SK-N-SH (cell line): Measurements from ENCODE around the gene P3H3. TPM values are rescaled to one million over a fixed set of nuclear protein-coding genes. Genes with fewer than 3 reads are reported as not detected.
A peak's percentile ranks its signal among the peaks of the same experiment; 100 is the strongest.

Experiments used
- CTCF ChIA-PET: fragments of 300-600, 350-600 bp; formaldehyde crosslinking; extraction: SDS; loops from one replicate; lab custom pipeline; 2021; lab: Yijun Ruan, JAX
- POLR2A ChIA-PET: fragments of 350-600 bp; sonication (Branson Sonifier 250); formaldehyde crosslinking; extraction: SDS; loops from one replicate; lab custom pipeline; 2020; ENCODE audit warnings: antibody characterized with exemption, inconsistent platforms; lab: Yijun Ruan, JAX
- DNase-seq: peaks from one replicate; pipeline ENCODE4 v3.0.0; 2012
- H2AFZ ChIP-seq: fragments of 200-600 bp; sonication (generic); 2 replicates; pipeline ENCODE4 v1.8.1; 2016; ENCODE audit warnings: antibody characterized with exemption, mild to moderate bottlenecking, low read depth
- H3F3A ChIP-seq: fragments of 200-600 bp; sonication (generic); replicated peaks from 2 replicates; pipeline ENCODE3; 2016; ENCODE audit warnings: antibody characterized with exemption, mild to moderate bottlenecking; ENCODE audit not compliant: insufficient read depth
- H3K27ac ChIP-seq, 2 experiments: fragments of 200-500 bp in 1 of 2; fragments of 200-600 bp in 1 of 2; sonication (Bioruptor generic) in 1 of 2; sonication (generic), shearing (Covaris generic) in 1 of 2; 2 replicates each; pipeline versions ENCODE4 v1.5.1 to v1.6.1; 2014 to 2016; ENCODE audit warnings: low read depth in 2 of 2, inconsistent platforms in 1 of 2, low read length in 1 of 2, mild to moderate bottlenecking in 1 of 2, mixed read lengths in 1 of 2
- H3K27me3 ChIP-seq: fragments of 200-600 bp; sonication (generic), shearing (Covaris generic); 2 replicates; pipeline ENCODE4 v1.6.1; 2016; ENCODE audit warnings: mixed run types; ENCODE audit not compliant: insufficient read depth
- H3K36me3 ChIP-seq, 2 experiments: fragments of 200-500 bp in 1 of 2; fragments of 200-600 bp in 1 of 2; sonication (Bioruptor generic) in 1 of 2; sonication (generic) in 1 of 2; replicated peaks in 1 of 2; 2 replicates each; pipeline versions ENCODE3 to v1.5.1; 2014 to 2016; ENCODE audit warnings: low read length in 1 of 2, mild to moderate bottlenecking in 1 of 2; ENCODE audit not compliant: insufficient read depth in 2 of 2, control insufficient read depth in 1 of 2
- H3K4me1 ChIP-seq, 2 experiments: fragments of 200-500 bp in 1 of 2; fragments of 200-600 bp in 1 of 2; sonication (Bioruptor generic) in 1 of 2; sonication (generic), shearing (Covaris generic) in 1 of 2; 2 replicates each; pipeline versions ENCODE4 v1.5.1 to v1.6.1; 2014 to 2016; ENCODE audit warnings: low read depth in 1 of 2, low read length in 1 of 2, mixed run types in 1 of 2; ENCODE audit not compliant: insufficient read depth in 2 of 2, control insufficient read depth in 1 of 2
- H3K4me2 ChIP-seq: fragments of 200-600 bp; sonication (generic), shearing (Covaris generic); 2 replicates; pipeline ENCODE4 v1.6.1; 2017; ENCODE audit warnings: mixed run types
- H3K4me3 ChIP-seq, 2 experiments: fragments of 200-500 bp in 1 of 2; fragments of 200-600 bp in 1 of 2; sonication (Bioruptor generic) in 1 of 2; sonication (generic), shearing (Covaris generic) in 1 of 2; 2 replicates each; pipeline versions ENCODE4 v1.5.1 to v1.8.1; 2014 to 2016; ENCODE audit warnings: low read depth in 2 of 2, inconsistent platforms in 1 of 2, low read length in 1 of 2, mild to moderate bottlenecking in 1 of 2, mixed read lengths in 1 of 2, moderate library complexity in 1 of 2
- H3K79me2 ChIP-seq: fragments of 200-600 bp; sonication (generic); 2 replicates; pipeline ENCODE4 v1.8.1; 2017; ENCODE audit warnings: mild to moderate bottlenecking; ENCODE audit not compliant: insufficient read depth
- H3K9ac ChIP-seq: fragments of 200-600 bp; sonication (generic); 2 replicates; pipeline ENCODE4 v1.6.1; 2017; ENCODE audit warnings: mixed run types
- H3K9me2 ChIP-seq: fragments of 200-600 bp; sonication (generic); 2 replicates; pipeline ENCODE4 v1.6.1; 2017; ENCODE audit warnings: mixed run types
- H3K9me3 ChIP-seq: fragments of 200-600 bp; sonication (generic); 2 replicates; pipeline ENCODE4 v1.6.1; 2017; ENCODE audit warnings: mixed run types, mild to moderate bottlenecking, moderate library complexity
- H4K20me1 ChIP-seq: fragments of 200-600 bp; sonication (generic); 2 replicates; pipeline ENCODE4 v1.6.1; 2017; ENCODE audit warnings: mild to moderate bottlenecking, mixed run types; ENCODE audit not compliant: insufficient read depth
- ELF1 ChIP-seq: IDR thresholded peaks from 2 replicates; pipeline ENCODE4 v1.4.0; 2012
- EZH2phosphoT487 ChIP-seq: fragments of 200-600 bp; sonication (generic); IDR thresholded peaks from 2 replicates; pipeline ENCODE4 v1.6.1; 2017; ENCODE audit warnings: low read depth, mixed run types, mild to moderate bottlenecking, antibody characterized with exemption, moderate library complexity, borderline replicate concordance
- FOSL2 ChIP-seq: IDR thresholded peaks from 2 replicates; pipeline ENCODE4 v1.4.0; 2012; ENCODE audit warnings: low read depth, mild to moderate bottlenecking, moderate library complexity, borderline replicate concordance
- FOXJ3 ChIP-seq: sonication (generic); formaldehyde crosslinking; IDR thresholded peaks from 2 replicates; pipeline ENCODE4 v1.5.1; 2020; ENCODE audit warnings: mild to moderate bottlenecking, missing genetic modification reagents
- FOXM1 ChIP-seq: IDR thresholded peaks from 2 replicates; pipeline ENCODE4 v1.4.0; 2012; ENCODE audit warnings: low read depth, mild to moderate bottlenecking
- GABPA ChIP-seq: IDR thresholded peaks from 2 replicates; pipeline ENCODE4 v1.4.0; 2012; ENCODE audit warnings: low read depth, mild to moderate bottlenecking
- GATA2 ChIP-seq: sonication (generic); formaldehyde crosslinking; IDR thresholded peaks from 2 replicates; pipeline ENCODE4 v1.5.0; 2020; ENCODE audit warnings: mild to moderate bottlenecking, missing genetic modification reagents
- JUND ChIP-seq: IDR thresholded peaks from 2 replicates; pipeline ENCODE4 v1.4.0; 2012
- MEF2A ChIP-seq: IDR thresholded peaks from 2 replicates; pipeline ENCODE4 v1.4.0; 2012; ENCODE audit warnings: low read depth, borderline replicate concordance
- MXI1 ChIP-seq: IDR thresholded peaks from 2 replicates; pipeline ENCODE4 v1.6.1; 2012; ENCODE audit warnings: mild to moderate bottlenecking, low read depth, low read length, improper control_type of control experiment
- NFIC ChIP-seq: IDR thresholded peaks from 2 replicates; pipeline ENCODE4 v1.4.0; 2012; ENCODE audit warnings: borderline replicate concordance
- NRF1 ChIP-seq: IDR thresholded peaks from 2 replicates; pipeline ENCODE4 v1.6.1; 2012; ENCODE audit warnings: low read depth, mild to moderate bottlenecking, low read length
- POLR2AphosphoS5 ChIP-seq: IDR thresholded peaks from 2 replicates; pipeline ENCODE4 v1.6.1; 2012; ENCODE audit warnings: low read depth, low read length
- RAD21 ChIP-seq: IDR thresholded peaks from 2 replicates; pipeline ENCODE4 v1.6.1; 2012; ENCODE audit warnings: mild to moderate bottlenecking, low read length
- RCOR1 ChIP-seq: fragments of 150-350 bp; IDR thresholded peaks from 2 replicates; pipeline ENCODE4 v1.6.1; 2017; ENCODE audit warnings: antibody characterized with exemption, low read length
- RFX5 ChIP-seq: IDR thresholded peaks from 2 replicates; pipeline ENCODE4 v1.6.1; 2012; ENCODE audit warnings: mild to moderate bottlenecking, improper control_type of control experiment, low read length
- RXRA ChIP-seq: IDR thresholded peaks from 2 replicates; pipeline ENCODE4 v1.4.0; 2012; ENCODE audit warnings: low read depth, mild to moderate bottlenecking, borderline replicate concordance
- SIN3A ChIP-seq: IDR thresholded peaks from 2 replicates; pipeline ENCODE4 v1.6.1; 2012; ENCODE audit warnings: low read depth, mild to moderate bottlenecking, low read length, moderate library complexity, borderline replicate concordance
- SMC3 ChIP-seq: IDR thresholded peaks from 2 replicates; pipeline ENCODE4 v1.6.1; 2012; ENCODE audit warnings: low read depth, low read length, improper control_type of control experiment
- TAF1 ChIP-seq: IDR thresholded peaks from 2 replicates; pipeline ENCODE4 v1.6.1; 2012; ENCODE audit warnings: low read depth, mild to moderate bottlenecking, low read length, moderate library complexity, borderline replicate concordance
- TEAD4 ChIP-seq: IDR thresholded peaks from 2 replicates; pipeline ENCODE4 v1.4.0; 2012; ENCODE audit warnings: mild to moderate bottlenecking, borderline replicate concordance; ENCODE audit not compliant: insufficient read depth
- WGBS: methylation state at CpG from one replicate; pipeline ENCODE4 v1.1.6; 2017; ENCODE audit warnings: low lambda C conversion rate; 5-methylcytosine and 5-hydroxymethylcytosine counted together
- polyA plus RNA-seq, 3 experiments: library from polyadenylated mRNA; depleted of rRNA; stranded (reverse); fragments of >200 nt; gene quantifications; 2 replicates each; pipeline ENCODE4 v1.2.3, GENCODE V29; 2012
- TF ChIP-seq, protein P1 (sequence below): fragments of 150-350 bp; IDR thresholded peaks from 2 replicates; pipeline ENCODE4 v1.6.1; 2017; ENCODE audit warnings: antibody characterized with exemption, low read length, low read depth, borderline replicate concordance
- TF ChIP-seq, protein P2 (sequence below): IDR thresholded peaks from 2 replicates; pipeline ENCODE4 v1.4.0; 2012; ENCODE audit warnings: low read depth, borderline replicate concordance
- TF ChIP-seq, protein P3 (sequence below): IDR thresholded peaks from 2 replicates; pipeline ENCODE4 v1.4.0; 2012; ENCODE audit warnings: low read depth, borderline replicate concordance
- TF ChIP-seq, protein P4 (sequence below): IDR thresholded peaks from 2 replicates; pipeline ENCODE4 v1.4.0; 2012; ENCODE audit warnings: low read depth
- TF ChIP-seq, protein P5 (sequence below): fragments of 150-350 bp; IDR thresholded peaks from 2 replicates; pipeline ENCODE4 v1.6.1; 2016; ENCODE audit warnings: mild to moderate bottlenecking, low read depth, low read length
- TF ChIP-seq, protein P6 (sequence below): IDR thresholded peaks from 2 replicates; pipeline ENCODE4; 2012

P3H3 gene
- polyA plus RNA-seq, 1 of the 3 experiments (the other 2 are of a cell fraction), result 74.6 TPM

DNA sequence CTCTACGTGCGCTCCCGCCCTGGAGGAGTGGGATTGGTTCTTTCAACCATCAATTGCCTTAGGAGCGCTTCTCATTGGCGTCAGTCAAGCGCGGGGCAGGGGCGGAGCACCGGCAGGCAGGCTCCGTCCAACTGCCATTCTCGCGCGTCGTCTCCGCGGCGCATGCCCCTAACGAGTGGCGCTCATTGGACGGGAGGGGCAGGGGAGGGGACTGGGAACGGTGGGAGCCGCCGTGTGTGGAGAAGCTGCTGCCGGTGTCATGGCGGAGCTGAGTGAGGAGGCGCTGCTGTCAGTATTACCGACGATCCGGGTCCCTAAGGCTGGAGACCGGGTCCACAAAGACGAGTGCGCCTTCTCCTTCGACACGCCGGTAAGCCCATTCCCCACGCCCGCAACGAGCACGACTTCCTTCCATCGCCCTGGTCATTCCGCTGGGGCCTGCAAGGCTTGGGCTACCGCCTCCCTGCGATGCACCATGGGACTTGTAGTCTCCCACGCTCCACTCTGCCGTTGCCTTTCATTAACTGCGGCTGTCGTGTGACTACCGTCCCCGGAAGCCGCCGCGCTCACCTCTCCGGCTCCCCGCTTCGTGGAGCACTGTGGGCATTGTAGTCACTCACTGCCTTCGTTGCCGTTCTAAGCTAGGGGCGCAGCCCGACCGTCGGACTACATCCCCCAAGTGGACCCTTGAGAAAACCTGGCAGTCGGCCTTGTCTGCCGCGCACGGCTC lies 23.9 kb downstream of the P3H3 start, which contains the start of gene USP5:
Gene USP5 (plus strand): TSS at position 230 of the 730 bp plus-strand sequence. CDS start 30 bp downstream, at position 260.
- Histone ChIP-seq H3K9ac (peak within 1 kb of the TSS; percentile 65), H4K20me1 (no peaks in the 10 kb centered on the region; the same call in 1 of the 2 replicates), H3F3A (peaks cover 21% of the 10 kb centered on the region), H2AFZ (peak within 1 kb of the TSS; percentile 67), H3K4me2 (peak within 1 kb of the TSS; percentile 96), H3K4me3 (peak within 1 kb of the TSS; percentile 70 to 76), H3K4me1 (peaks cover 7 to 17% of the 10 kb centered on the region in 2 experiments), H3K36me3 (peaks cover 21 to 38% of the 10 kb centered on the region in 2 experiments), H3K27me3 (no peaks in the 10 kb centered on the region), H3K9me2 (no peaks in the 10 kb centered on the region), H3K9me3 (no peaks in the 10 kb centered on the region), H3K27ac (peak within 1 kb of the TSS; percentile 73 to 97), H3K79me2 (peaks cover 70% of the 10 kb centered on the region)
- ChIA-PET POLR2A (interaction anchor here (0.8 to 3.4 kb wide), 25 partner anchors 10 to 359 kb away, joined by 3 to 57 read pairs (median 6); partner anchors contain the start of genes C12orf57, COPS7A, GAPDH and GNB3), CTCF (interaction anchor here (1.0 to 19.4 kb wide), 7 partner anchors 12 to 339 kb away, joined by 3 to 225 read pairs (median 11); partner anchors contain the start of genes GNB3, MLF2, P3H3 and SPSB2)
- WGBS, result 2% methylated on average over 11 of the region's 65 CpGs
- peak; percentile 92 for DNase-seq
- TF ChIP-seq SIN3A (peak; percentile 19; the same call in 1 of the 2 replicates), TEAD4 (no peak), TAF1 (peak; percentile 50; the same call in 1 of the 2 replicates), RFX5 (peak; percentile 40; the same call in 1 of the 2 replicates), FOSL2 (no peak), POLR2AphosphoS5 (no peak; the same call in none of the 2 replicates), FOXM1 (no peak), FOXJ3 (no peak), RCOR1 (no peak), GATA2 (no peak), JUND (no peak), SMC3 (no peak), EZH2phosphoT487 (no peak), RAD21 (no peak), NRF1 (peak; percentile 81), GABPA (peak; percentile 88), MXI1 (peak; percentile 72), RXRA (no peak), NFIC (peak; percentile 98), MEF2A (no peak), ELF1 (peak; percentile 90)
- TF ChIP-seq, protein P1, sequence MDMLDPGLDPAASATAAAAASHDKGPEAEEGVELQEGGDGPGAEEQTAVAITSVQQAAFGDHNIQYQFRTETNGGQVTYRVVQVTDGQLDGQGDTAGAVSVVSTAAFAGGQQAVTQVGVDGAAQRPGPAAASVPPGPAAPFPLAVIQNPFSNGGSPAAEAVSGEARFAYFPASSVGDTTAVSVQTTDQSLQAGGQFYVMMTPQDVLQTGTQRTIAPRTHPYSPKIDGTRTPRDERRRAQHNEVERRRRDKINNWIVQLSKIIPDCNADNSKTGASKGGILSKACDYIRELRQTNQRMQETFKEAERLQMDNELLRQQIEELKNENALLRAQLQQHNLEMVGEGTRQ, result no peak; the same call in 1 of the 2 replicates
- TF ChIP-seq, protein P2, sequence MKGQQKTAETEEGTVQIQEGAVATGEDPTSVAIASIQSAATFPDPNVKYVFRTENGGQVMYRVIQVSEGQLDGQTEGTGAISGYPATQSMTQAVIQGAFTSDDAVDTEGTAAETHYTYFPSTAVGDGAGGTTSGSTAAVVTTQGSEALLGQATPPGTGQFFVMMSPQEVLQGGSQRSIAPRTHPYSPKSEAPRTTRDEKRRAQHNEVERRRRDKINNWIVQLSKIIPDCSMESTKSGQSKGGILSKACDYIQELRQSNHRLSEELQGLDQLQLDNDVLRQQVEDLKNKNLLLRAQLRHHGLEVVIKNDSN, result peak; percentile 35; the same call in 1 of the 2 replicates
- TF ChIP-seq, protein P3, sequence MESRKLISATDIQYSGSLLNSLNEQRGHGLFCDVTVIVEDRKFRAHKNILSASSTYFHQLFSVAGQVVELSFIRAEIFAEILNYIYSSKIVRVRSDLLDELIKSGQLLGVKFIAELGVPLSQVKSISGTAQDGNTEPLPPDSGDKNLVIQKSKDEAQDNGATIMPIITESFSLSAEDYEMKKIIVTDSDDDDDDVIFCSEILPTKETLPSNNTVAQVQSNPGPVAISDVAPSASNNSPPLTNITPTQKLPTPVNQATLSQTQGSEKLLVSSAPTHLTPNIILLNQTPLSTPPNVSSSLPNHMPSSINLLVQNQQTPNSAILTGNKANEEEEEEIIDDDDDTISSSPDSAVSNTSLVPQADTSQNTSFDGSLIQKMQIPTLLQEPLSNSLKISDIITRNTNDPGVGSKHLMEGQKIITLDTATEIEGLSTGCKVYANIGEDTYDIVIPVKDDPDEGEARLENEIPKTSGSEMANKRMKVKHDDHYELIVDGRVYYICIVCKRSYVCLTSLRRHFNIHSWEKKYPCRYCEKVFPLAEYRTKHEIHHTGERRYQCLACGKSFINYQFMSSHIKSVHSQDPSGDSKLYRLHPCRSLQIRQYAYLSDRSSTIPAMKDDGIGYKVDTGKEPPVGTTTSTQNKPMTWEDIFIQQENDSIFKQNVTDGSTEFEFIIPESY, result peak; percentile 76; the same call in 1 of the 2 replicates
- TF ChIP-seq, protein P4, sequence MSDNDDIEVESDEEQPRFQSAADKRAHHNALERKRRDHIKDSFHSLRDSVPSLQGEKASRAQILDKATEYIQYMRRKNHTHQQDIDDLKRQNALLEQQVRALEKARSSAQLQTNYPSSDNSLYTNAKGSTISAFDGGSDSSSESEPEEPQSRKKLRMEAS, result peak; percentile 43; the same call in 1 of the 2 replicates
- TF ChIP-seq, protein P5, sequence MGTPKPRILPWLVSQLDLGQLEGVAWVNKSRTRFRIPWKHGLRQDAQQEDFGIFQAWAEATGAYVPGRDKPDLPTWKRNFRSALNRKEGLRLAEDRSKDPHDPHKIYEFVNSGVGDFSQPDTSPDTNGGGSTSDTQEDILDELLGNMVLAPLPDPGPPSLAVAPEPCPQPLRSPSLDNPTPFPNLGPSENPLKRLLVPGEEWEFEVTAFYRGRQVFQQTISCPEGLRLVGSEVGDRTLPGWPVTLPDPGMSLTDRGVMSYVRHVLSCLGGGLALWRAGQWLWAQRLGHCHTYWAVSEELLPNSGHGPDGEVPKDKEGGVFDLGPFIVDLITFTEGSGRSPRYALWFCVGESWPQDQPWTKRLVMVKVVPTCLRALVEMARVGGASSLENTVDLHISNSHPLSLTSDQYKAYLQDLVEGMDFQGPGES, result peak; percentile 76
- TF ChIP-seq, protein P6, sequence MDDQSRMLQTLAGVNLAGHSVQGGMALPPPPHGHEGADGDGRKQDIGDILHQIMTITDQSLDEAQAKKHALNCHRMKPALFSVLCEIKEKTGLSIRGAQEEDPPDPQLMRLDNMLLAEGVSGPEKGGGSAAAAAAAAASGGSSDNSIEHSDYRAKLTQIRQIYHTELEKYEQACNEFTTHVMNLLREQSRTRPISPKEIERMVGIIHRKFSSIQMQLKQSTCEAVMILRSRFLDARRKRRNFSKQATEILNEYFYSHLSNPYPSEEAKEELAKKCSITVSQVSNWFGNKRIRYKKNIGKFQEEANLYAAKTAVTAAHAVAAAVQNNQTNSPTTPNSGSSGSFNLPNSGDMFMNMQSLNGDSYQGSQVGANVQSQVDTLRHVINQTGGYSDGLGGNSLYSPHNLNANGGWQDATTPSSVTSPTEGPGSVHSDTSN, result peak; percentile 97
